Astrocyte (in vitro differentiated cells and primary cell): ENCODE results near the gene SLC7A8.

Experiments used
- EZH2 ChIP-seq: IDR thresholded peaks from 2 replicates; pipeline ENCODE4 v1.6.1; 2012; ENCODE audit warnings: mild to moderate bottlenecking, low read length, inconsistent platforms; ENCODE audit not compliant: insufficient read depth
- TF ChIP-seq, protein P1 (sequence below): IDR thresholded peaks from 2 replicates; pipeline ENCODE4 v1.5.1; 2011; ENCODE audit warnings: low read depth, mild to moderate bottlenecking, inconsistent platforms, low read length, moderate library complexity; ENCODE audit not compliant: insufficient read depth

DNA sequence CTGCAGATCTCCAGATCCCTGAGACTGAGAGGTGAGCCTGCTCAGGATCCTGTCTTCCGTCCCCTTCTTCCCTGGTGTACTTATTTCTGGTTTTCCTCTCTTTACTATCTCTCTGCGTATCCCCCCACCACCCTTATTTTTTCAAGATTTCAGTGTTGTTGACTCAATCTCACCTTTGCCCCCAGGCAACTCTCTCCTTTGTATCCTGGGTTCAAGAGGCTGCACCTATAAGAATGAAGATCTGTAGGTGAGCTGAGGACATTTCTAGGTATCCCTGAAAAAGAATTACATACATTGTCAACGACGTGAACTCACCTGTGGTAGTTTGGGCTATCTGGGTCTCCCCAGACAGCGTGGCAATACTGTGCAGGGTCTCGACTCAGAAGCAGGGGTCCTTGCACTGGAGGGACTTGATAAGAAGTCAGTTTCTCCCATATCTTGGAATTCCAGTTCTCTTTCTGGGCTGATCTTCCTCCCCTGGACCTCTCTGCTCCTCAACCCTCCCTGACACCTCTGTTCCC, 79.3 kb downstream of the SLC7A8 start:
- TF ChIP-seq, protein P1, sequence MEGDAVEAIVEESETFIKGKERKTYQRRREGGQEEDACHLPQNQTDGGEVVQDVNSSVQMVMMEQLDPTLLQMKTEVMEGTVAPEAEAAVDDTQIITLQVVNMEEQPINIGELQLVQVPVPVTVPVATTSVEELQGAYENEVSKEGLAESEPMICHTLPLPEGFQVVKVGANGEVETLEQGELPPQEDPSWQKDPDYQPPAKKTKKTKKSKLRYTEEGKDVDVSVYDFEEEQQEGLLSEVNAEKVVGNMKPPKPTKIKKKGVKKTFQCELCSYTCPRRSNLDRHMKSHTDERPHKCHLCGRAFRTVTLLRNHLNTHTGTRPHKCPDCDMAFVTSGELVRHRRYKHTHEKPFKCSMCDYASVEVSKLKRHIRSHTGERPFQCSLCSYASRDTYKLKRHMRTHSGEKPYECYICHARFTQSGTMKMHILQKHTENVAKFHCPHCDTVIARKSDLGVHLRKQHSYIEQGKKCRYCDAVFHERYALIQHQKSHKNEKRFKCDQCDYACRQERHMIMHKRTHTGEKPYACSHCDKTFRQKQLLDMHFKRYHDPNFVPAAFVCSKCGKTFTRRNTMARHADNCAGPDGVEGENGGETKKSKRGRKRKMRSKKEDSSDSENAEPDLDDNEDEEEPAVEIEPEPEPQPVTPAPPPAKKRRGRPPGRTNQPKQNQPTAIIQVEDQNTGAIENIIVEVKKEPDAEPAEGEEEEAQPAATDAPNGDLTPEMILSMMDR: no peak
- TF ChIP-seq EZH2: no peak
